ENCODE data around the gene ALOX5AP.

The ALOX5AP gene

GRCh38 chr13:30800107-30800506 lies 64.8 kb downstream of the ALOX5AP start:
- DNase-seq = no peak

GRCh38 chr13:30802501-30802900 lies 67.2 kb downstream of the ALOX5AP start:
- no peak for DNase-seq

- peak; percentile 30 for DNase-seq
Measured at GRCh38 chr13:30802953-30803478, 67.7 kb downstream of the ALOX5AP start.

- DNase-seq = no peak
Measured at GRCh38 chr13:30803749-30804148, 68.4 kb downstream of the ALOX5AP start.

GRCh38 chr13:30804474-30804873 lies 69.1 kb downstream of the ALOX5AP start:
- DNase-seq = no peak

- DNase-seq = no peak
Measured at GRCh38 chr13:30805132-30805537, 69.8 kb downstream of the ALOX5AP start.

GRCh38 chr13:30805603-30806011 lies 70.3 kb downstream of the ALOX5AP start:
- DNase-seq = no peak

- no peak for DNase-seq
Measured at GRCh38 chr13:30806784-30807183, 71.4 kb downstream of the ALOX5AP start.

- no peak for DNase-seq
Measured at GRCh38 chr13:30807392-30807791, 72.0 kb downstream of the ALOX5AP start.

GRCh38 chr13:30808600-30808999 lies 73.3 kb downstream of the ALOX5AP start:
- DNase-seq = no peak

- DNase-seq = no peak
Measured at GRCh38 chr13:30809787-30810186, 74.4 kb downstream of the ALOX5AP start.

GRCh38 chr13:30810261-30810701 lies 74.9 kb downstream of the ALOX5AP start:
- DNase-seq = no peak

GRCh38 chr13:30810801-30811200 lies 75.5 kb downstream of the ALOX5AP start:
- DNase-seq = no peak

All from NCI-H2081 treated with DMSO at 0.1 percent for 48 hours (cell line).